ENCODE measurements around the gene PATL2.
"Not testable (repeated sequence)": the region's sequence is repeated elsewhere in the genome, so short reads cannot be mapped to it uniquely, and the experiment has no call there.

The PATL2 gene

DNA sequence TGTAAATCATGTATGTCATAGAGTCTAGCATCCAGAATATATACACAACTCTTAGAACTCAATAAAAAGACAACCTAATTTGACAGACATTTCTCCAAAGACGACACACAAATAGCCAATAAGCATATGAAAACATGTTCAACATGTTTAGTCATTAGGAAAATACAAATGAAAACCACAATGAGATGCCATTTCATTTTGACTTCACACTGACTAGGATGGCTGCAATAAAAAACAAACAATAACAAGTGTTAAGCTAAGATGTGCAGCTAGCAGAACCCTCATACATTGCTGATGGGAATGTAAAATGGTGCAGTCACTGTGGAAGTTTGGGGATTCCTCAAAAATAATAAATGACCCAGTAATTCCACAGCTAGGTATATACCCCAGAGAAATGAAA lies 64.1 kb downstream of the PATL2 start:
- DNase-seq (ENCODE audit: low spot score) = no peak

DNA sequence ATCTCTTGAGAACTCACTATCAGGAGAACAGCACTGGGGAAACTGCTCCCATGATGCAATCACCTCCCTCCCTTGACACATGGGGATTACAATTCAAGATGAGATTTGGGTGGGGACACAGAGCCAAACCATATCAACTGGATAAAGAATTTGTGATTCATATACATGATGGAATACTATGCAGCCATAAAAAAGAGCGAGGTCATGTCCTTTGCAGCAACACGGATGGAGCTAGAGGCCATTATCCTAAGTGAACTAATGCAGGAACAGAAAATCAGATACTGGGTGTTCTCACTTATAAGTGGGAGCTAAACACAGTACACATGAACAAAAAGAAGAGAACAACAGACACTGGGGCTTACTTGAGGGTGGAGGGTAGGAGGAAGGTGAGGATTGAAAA lies 64.7 kb downstream of the PATL2 start:
- DNase-seq (ENCODE audit: low spot score) = no peak

GRCh38 chr15:44641651-44642050 lies 69.5 kb downstream of the PATL2 start:
- DNase-seq (ENCODE audit: low spot score) = no peak

DNA sequence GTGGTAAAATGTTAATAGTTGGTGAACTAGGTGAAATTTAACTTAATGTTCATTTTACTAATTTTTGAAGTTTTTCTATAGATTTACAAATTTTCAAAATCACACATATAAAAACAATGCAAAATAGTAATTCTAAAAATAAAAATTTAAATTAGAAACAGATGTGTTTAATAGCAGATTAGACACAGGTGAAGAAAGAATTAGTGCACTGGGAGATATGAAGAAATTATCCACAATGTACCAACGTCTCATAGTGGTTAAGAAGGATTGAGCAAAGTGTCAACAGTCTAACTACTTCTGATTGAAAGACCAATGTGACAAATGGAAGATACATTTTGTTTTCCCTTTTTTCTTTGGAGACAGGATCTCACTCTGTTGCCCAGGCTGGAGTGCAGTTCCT lies 74.1 kb downstream of the PATL2 start:
- no peak for DNase-seq (ENCODE audit: low spot score)

DNA sequence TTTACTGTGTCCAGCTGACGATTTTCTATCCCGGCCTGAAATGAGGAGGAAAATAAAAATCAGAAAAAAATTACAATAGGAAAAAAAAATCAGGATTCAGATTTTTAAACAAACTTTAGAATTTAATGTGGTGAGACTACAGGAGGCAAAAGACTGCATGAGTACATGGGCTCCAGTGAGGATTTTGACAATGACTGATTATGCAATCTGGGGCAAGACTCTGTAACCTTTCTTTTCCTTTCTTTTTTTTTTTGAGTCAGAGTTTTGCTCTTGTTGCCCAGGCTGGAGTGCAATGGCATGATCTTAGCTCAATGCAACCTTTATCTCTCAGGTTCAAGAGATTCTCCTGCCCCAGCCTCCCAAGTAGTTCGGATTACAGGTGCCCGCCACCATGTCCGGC lies 77.5 kb downstream of the PATL2 start:
- no peak for DNase-seq (ENCODE audit: low spot score)

DNA sequence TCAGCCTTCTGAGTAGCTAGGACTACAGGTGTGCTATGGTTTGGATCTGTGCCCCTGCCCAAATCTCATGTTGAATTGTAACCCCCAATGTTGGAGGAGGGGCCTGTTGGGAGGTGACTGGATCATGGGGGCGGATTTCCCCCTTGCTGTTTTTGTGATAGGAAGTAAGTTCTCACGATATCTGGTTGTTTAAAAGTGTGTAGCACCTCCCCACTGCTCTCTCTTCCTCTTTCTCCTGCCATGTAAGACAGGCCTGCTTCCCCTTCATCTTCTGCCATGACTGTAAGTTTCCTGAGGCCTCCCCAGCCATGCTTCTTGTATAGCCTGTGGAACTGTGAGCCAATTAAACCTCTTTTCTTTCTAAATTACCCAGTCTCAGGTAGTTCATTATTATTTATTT lies 85.8 kb downstream of the PATL2 start:
- not testable (repeated sequence) for DNase-seq (ENCODE audit: low spot score)

DNA sequence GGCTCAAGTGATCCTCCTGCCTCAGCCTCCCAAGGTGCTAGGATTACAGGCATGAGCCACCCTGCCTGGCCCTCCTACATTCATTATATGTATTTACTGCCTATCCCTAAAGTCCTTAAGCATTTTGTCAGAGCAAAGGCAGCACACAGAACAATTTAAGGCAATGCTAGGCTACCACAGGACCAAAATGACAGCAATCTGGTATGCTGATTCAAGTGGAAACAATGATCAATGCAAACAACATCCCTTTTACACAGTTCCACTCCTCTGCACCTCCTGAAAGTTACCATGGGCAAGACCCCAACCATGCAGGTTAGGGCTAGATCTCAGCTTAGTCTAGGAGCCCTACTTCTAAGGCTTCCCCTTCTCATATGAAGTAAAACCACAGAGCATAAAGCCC lies 87.9 kb downstream of the PATL2 start:
- DNase-seq (ENCODE audit: low spot score) = no peak

DNA sequence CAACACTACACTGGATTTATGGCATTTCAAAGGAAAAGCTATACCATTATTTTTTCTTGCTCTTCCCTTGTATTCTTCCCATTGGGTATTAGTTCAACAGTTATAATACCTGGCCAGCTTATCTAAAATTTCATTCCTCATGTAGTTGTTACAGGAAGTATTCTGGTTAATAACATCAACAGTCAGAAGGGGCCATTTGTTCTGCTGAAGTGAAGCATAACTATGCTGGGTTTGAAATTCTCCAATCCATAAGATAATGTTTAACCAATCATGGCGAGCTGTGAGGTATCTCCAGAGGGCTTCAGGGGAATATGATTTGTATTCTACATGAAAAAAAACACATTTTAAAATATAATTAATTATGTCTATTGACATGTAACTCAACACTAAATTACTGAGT lies 91.0 kb downstream of the PATL2 start:
- DNase-seq (ENCODE audit: low spot score) = no peak

GRCh38 chr15:44616974-44617373 lies 94.1 kb downstream of the PATL2 start:
- no peak for DNase-seq (ENCODE audit: low spot score)

Measured in SW480 (cell line).